Measurements from ENCODE around the gene FAM83C. TPM values are rescaled to one million over a fixed set of nuclear protein-coding genes. Genes with fewer than 3 reads are reported as not detected.

Gene FAM83C
- total and polyA plus RNA-seq, 9 of the 15 experiments (the other 6 are each of a cell fraction or from before 2014, with no cell fraction given) = not detected

DNA sequence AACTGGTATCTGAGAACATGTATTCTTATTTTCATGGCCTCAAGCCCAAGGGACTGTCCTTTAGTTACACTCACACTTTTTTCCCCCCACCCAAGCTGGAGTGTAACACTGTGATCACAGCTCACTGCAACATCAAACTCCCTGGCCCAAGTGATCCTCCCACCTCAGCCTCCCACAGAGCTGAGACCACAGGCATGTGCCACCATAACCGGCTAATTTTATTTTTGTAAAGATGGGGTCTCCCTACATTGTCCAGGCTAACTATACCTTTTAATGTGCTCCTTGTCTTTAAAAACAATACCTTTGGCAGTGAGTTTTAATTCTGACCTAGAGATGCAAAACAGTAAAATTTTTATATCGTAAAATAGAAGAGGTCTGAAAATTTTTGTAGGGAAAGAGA lies 48.2 kb upstream of the FAM83C start:
- H3K9ac ChIP-seq (ENCODE audit: insufficient read depth in 1 of 2, low read depth in 2 of 2, low read length in 2 of 2) = no peak overlapping the region
- no peaks in the 10 kb centered on the region for H3K9me3 ChIP-seq (replicated peaks; ENCODE audit: control insufficient read depth, insufficient read depth, low read depth, low read length)
- no peak for ATAC-seq
- 0 out of 3 replicates have a peak, but pooled peaks cover 1% of the 10 kb centered on the region for H3K79me2 ChIP-seq (ENCODE audit: control insufficient read depth, insufficient read depth, low read length)
- H3K36me3 ChIP-seq (ENCODE audit: control insufficient read depth, insufficient read depth, low read length) = peaks cover 40% of the 10 kb centered on the region; the same call in 2 of the 3 replicates
- intact Hi-C loops (cut with micrococcal nuclease) = loop anchor here (5.0 kb wide), 1 partner anchor 97 kb away; the partner anchor contains the start of gene GDF5
- no peaks in the 10 kb centered on the region for H3K27me3 ChIP-seq (ENCODE audit: control insufficient read depth in 2 of 2, insufficient read depth in 2 of 2, low read length in 2 of 2)
- CTCF ChIA-PET (ENCODE audit: low intra/inter-chr PET ratio) = no interaction called here
- H3K4me2 ChIP-seq (ENCODE audit: insufficient read depth, low read length) = no peak overlapping the region
- no peak for DNase-seq (ENCODE audit: extremely low read depth in 1 of 4, low spot score in 3 of 4)
- no peaks in the 10 kb centered on the region for H3K9me1 ChIP-seq (ENCODE audit: control insufficient read depth, insufficient read depth, low read length)
- POLR2A ChIA-PET = interaction anchor here (0.6 to 1.9 kb wide), 3 partner anchors 10 to 710 kb away, joined by 3 to 6 read pairs (median 3); no protein-coding TSS in a partner anchor
- in situ Hi-C loops (cut with MboI) = no loop called here
- BruUV-seq (replicated peaks) = no TSS peak
- no peak overlapping the region for H3K27ac ChIP-seq (ENCODE audit: extremely low read depth, low read depth, low read length)
- no peak for TF ChIP-seq ELF2 (CRISPR knock-in tag; IDR thresholded peaks at IDR 0.05)
- TF ChIP-seq ZFX (CRISPR knock-in tag; IDR thresholded peaks at IDR 0.05) = no peak
- no peak for TF ChIP-seq NCOA2 (IDR thresholded peaks at IDR 0.05; ENCODE audit: partially characterized antibody in 2 of 2)
- no peak for TF ChIP-seq SIRT6 (IDR thresholded peaks at IDR 0.05; ENCODE audit: low read depth, low read length)
- 0 out of 2 replicates have a peak, but pooled peaks have one; percentile 12 for TF ChIP-seq ZNF121 (CRISPR knock-in tag; conservative IDR thresholded peaks at IDR 0.05)
- H4K20me1 ChIP-seq (replicated peaks; ENCODE audit: control insufficient read depth, insufficient read depth, low read length) = no peaks in the 10 kb centered on the region
- no peak for FAIRE-seq
- H3K4me1 ChIP-seq (replicated peaks in 1 of 2; ENCODE audit: control insufficient read depth in 2 of 2, insufficient read depth in 2 of 2, low read length in 2 of 2) = peaks cover 0 to 32% of the 10 kb centered on the region in 2 experiments; a peak in 4 of 5 replicates
- 60% methylated on average over 2 of the region's 2 CpGs for WGBS (ENCODE audit: insufficient coverage, low coverage, missing lambda C conversion rate)
- H2AFZ ChIP-seq (ENCODE audit: low read depth, low read length) = no peak overlapping the region
- no peak overlapping the region for H3K4me3 ChIP-seq

DNA sequence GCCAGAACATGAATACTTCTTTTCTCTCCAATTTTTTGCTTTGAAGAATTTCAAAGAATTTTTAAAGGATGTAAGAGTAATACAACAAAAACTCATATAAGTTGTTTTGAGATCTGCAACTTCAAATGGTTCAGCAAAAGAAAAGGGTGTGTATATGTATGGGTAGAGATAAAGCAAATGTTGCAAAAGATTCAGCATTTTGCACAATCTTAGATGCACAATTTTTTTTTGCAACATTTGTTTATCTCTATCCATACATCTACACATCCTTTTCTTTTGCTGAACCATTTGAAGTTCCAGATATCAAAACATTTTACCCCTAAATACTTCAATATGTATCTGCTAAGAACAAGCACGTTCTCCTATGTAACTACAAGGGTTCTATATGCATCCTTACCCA lies 47.4 kb upstream of the FAM83C start:
- no peak overlapping the region for H3K4me3 ChIP-seq
- CTCF ChIA-PET (ENCODE audit: low intra/inter-chr PET ratio) = interaction anchor here (0.5 kb wide), 1 partner anchor 615 kb away, joined by 3 read pairs; the partner anchor contains the start of gene SCAND1

More for the DNA sequence above, 47.4 kb upstream of the FAM83C start:
- no peak for DNase-seq (ENCODE audit: extremely low read depth in 1 of 4, low spot score in 3 of 4)
- Histone ChIP-seq H3K9me3 (replicated peaks; ENCODE audit: control insufficient read depth, insufficient read depth, low read depth, low read length) (no peaks in the 10 kb centered on the region), H4K20me1 (replicated peaks; ENCODE audit: control insufficient read depth, insufficient read depth, low read length) (no peaks in the 10 kb centered on the region), H3K79me2 (ENCODE audit: control insufficient read depth, insufficient read depth, low read length) (0 out of 3 replicates have a peak, but pooled peaks cover 1% of the 10 kb centered on the region), H3K9me1 (ENCODE audit: control insufficient read depth, insufficient read depth, low read length) (no peaks in the 10 kb centered on the region), H3K4me2 (ENCODE audit: insufficient read depth, low read length) (no peak overlapping the region), H3K9ac (ENCODE audit: insufficient read depth in 1 of 2, low read depth in 2 of 2, low read length in 2 of 2) (no peak overlapping the region), H3K27ac (ENCODE audit: extremely low read depth, low read depth, low read length) (no peak overlapping the region), H2AFZ (ENCODE audit: low read depth, low read length) (no peak overlapping the region), H3K27me3 (ENCODE audit: control insufficient read depth in 2 of 2, insufficient read depth in 2 of 2, low read length in 2 of 2) (no peaks in the 10 kb centered on the region), H3K36me3 (ENCODE audit: control insufficient read depth, insufficient read depth, low read length) (peaks cover 33% of the 10 kb centered on the region; the same call in 2 of the 3 replicates), H3K4me1 (replicated peaks in 1 of 2; ENCODE audit: control insufficient read depth in 2 of 2, insufficient read depth in 2 of 2, low read length in 2 of 2) (peaks cover 0 to 29% of the 10 kb centered on the region in 2 experiments; a peak in 4 of 5 replicates)
- in situ Hi-C loops (cut with MboI) = no loop called here
- WGBS (ENCODE audit: insufficient coverage, low coverage, missing lambda C conversion rate) = 73% methylated on average over 1 of the region's 1 CpG
- FAIRE-seq = no peak
- POLR2A ChIA-PET = interaction anchor here (0.6 kb wide), 1 partner anchor 710 kb away, joined by 3 read pairs; no protein-coding TSS in a partner anchor
- TF ChIP-seq CBFA2T3 (IDR thresholded peaks at IDR 0.05) (0 out of 2 replicates have a peak, but pooled peaks have one; percentile 13), CEBPB (tag; IDR thresholded peaks at IDR 0.05) (peak; percentile 70), ZNF77 (CRISPR knock-in tag; IDR thresholded peaks at IDR 0.05) (no peak)
- no peak for ATAC-seq
- BruUV-seq (replicated peaks) = no TSS peak
- intact Hi-C loops (cut with micrococcal nuclease) = loop anchor here (5.0 kb wide), 1 partner anchor 98 kb away; the partner anchor contains the start of gene GDF5
